Activated gamma-delta T cell treated with anti-CD3 and anti-CD28 coated beads, Interleukin-2, amount 50 U/mL, for 16 hours (primary cell): ENCODE results near the gene ATP8A2.

Experiments used
- DNase-seq: peaks from one replicate; pipeline ENCODE4 v3.0.0-alpha.2; 2020; ENCODE audit warnings: low read depth

The ATP8A2 gene

GRCh38 chr13:25384758-25385410, 13.1 kb downstream of the ATP8A2 start:
- no peak for DNase-seq

- DNase-seq = no peak
Observed at GRCh38 chr13:25391932-25392331, 20.2 kb downstream of the ATP8A2 start.

GRCh38 chr13:25394402-25395060, 22.8 kb downstream of the ATP8A2 start:
- no peak for DNase-seq

DNA sequence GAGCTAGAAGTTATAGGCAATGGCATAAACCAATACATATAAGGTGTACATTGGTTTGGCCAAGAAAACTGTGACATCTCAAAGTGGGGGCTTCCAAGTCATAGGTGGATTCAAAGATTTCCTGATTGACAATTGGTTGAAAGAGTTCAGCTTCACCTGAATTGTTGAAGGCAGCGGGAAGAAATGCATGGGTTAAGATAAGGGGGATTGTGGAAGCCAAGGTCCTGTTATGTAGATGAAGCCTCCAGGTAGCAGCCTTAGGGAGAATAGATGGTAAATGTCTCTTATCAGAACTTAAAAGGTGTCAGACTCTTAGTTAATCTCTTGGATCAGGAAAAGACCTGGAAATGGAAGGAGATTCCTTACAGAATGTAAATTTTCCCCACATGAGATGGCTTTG, 26.0 kb downstream of the ATP8A2 start:
- no peak for DNase-seq

DNA sequence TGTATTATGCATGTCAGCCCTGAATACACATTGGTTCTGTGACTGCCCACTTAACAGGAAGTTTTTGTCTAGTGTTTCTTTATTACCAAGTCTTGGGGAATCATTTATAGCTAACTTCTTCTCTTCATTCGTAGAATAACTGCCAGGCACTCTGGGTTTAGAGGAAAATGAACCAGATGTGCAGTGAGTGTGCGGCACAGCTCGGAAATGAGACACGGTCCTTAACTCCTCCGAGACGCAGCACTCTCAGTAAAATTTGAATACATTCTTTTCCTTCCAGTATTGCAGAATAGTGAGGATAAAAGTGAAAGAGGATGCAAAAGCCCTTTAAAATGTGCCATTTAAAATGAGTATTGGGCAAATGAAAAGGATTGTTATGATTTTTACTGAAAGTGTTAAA, 29.2 kb downstream of the ATP8A2 start:
- no peak for DNase-seq

GRCh38 chr13:25401958-25402357, 30.2 kb downstream of the ATP8A2 start:
- no peak for DNase-seq

- DNase-seq = no peak
Observed at GRCh38 chr13:25406377-25406776, 34.6 kb downstream of the ATP8A2 start.

DNA sequence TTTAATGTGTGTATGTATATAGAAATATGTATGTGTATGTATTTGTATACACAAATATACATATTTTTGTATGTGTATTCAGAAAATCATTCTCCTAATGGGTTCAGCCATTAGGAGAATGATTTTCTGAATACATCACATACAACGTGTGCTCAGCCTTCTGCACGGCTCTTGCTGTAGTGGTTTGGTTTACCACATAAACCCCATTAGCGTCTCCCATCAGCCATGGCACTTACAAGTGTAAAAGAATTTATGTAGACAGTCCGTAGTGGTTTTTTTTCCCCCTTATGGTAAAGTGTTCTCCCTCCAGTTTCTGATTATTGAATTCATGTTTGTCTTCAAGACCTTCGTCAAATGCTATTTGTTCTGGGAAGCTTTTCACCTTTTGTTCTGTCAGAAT, 38.2 kb downstream of the ATP8A2 start:
- no peak for DNase-seq

GRCh38 chr13:25415241-25415640, 43.5 kb downstream of the ATP8A2 start:
- DNase-seq = no peak

DNA sequence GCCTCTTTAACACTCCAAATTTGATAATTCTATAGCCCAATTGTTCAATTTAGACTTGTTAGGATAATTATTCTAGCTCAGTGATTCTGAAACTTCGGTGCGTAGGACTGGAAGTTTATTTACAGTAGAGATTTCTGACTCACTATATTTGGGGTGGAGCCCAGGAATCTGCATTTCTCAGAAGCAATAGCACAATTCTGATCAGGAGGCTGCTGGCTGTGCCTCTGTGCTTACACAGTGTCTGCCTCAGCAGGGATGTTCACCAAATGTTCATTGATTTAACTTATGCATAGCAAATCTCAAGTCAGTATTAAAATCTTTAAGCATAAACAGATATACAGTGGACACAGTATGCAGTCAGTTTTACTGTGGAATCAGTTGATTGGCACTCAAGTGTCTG, 45.8 kb downstream of the ATP8A2 start:
- DNase-seq = no peak

DNA sequence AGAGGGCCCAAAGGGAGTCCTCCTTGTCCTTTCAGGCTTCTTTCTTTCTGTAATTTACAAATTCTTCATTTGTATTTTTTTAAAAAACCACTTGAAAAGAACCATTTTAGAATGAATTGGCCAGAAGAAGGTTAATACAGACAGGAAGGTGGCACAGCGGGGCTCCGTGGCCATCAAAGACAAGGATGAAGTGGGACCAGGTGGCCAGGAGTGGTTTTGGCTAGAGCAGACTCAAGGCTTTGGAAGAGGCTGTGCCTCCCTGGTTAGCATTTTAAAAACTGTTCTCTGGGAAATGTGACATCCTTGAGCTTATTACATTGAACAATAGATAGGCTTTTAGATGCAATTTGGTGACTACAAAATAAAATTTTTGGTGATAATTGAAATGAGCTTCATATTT, 48.4 kb downstream of the ATP8A2 start:
- no peak for DNase-seq

GRCh38 chr13:25421612-25422011, 49.8 kb downstream of the ATP8A2 start:
- DNase-seq = no peak

DNA sequence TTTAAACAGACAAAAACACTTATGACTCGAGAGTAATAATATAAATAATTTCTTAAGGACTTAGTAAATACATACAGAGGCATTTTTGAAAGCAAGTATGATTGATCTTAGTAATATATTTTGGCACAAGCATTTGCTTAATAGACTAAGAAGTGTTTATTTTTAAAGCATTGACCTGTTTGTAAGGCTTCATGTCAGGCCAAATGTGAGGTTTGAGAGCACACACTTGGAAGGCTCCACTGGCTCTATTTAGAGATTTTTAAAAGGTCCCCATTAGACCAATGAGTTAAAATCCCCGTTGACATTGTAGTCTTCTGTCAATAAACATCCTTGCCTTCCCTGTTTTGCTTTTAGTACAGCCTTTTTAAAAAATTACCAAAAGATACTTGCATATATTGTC, 50.4 kb downstream of the ATP8A2 start:
- no peak for DNase-seq

- DNase-seq = no peak
Observed at GRCh38 chr13:25423831-25424230, 52.1 kb downstream of the ATP8A2 start.

- no peak for DNase-seq
Observed at GRCh38 chr13:25429466-25429865, 57.7 kb downstream of the ATP8A2 start.

DNA sequence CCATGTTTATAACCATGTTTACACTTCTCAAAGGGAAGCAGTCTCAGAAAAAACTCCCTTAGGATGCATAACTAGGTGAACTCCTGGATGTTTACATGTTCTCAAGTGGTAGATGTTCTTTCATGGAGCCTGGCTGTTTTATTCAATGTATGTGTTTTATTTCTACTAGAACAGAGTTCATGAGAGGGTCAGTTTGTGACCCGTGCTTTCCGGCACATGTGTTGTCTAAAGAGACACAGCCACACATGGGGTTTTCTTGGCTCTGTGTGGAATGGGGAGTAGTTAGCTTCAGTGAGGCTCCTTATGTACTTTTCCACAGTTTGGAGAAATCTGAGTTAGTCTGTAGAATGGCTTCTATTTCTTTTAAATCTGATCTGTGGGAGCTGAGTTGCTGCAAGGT, 60.9 kb downstream of the ATP8A2 start:
- no peak for DNase-seq

GRCh38 chr13:25440061-25440460, 68.3 kb downstream of the ATP8A2 start:
- DNase-seq = no peak

DNA sequence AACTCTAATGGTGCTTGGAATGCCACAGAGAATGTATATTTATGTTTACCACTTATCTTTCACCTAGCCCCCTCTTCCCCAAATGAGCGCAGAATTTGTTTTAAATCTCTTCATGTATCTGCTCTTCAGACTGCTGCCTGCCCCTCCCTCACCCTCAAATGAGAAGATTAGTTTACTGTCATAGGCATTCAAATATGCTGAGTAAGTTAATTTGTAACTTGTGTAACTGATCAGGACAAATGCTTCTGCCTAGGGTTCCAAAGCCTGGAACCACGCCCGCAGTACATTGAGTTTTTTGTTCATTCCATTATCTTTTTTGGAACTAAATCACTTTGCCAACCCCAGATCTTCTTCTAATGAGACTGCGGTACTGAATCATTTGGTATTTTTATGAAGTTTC, 74.5 kb downstream of the ATP8A2 start:
- DNase-seq = no peak

DNA sequence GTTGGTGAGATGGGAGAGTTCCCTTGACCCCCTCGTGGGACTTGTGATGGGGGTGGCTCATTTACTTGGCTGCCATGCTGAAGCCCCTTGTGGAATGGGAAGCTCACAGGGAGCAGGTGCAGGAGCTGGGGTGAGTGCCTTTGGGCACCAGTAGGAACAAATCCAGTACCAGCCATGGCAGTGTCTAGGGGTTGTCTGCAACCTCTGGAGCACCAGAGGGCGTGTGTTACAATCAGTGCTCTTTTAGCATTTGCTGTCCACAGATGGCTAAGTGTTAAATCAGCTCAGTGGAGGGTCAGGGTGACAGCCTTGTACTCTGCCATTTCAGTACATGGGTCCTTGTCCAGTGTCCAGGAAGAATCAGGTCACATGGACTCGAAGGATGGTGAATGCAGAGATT, 75.6 kb downstream of the ATP8A2 start:
- no peak for DNase-seq

DNA sequence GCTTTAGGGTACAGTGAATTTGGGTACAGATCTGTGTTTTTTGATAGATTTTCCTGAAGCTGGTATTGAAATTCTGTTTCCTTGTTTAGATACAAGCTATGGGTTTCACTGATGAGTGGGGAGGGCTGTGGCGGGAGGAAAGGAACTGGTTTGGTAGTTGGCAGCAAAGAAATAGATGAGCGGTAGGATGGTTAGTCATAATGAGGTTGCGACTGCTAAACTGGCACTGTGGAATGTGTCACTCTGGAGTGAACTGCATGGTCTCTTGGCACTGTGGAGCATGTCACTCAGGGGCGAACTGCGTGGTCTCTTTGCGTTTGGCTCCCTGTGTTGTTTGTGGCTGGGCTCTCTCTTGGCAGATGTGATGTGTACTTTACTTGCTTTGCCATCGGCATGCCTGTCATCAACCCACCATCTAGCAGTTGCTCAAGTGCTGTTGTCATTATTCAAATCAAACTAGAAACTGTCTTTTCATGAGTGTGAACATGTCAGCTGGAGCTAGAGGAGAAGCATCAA, 82.1 kb downstream of the ATP8A2 start:
- no peak for DNase-seq

GRCh38 chr13:25455146-25455545, 83.4 kb downstream of the ATP8A2 start:
- DNase-seq = no peak

GRCh38 chr13:25457566-25457965, 85.8 kb downstream of the ATP8A2 start:
- DNase-seq = no peak

DNA sequence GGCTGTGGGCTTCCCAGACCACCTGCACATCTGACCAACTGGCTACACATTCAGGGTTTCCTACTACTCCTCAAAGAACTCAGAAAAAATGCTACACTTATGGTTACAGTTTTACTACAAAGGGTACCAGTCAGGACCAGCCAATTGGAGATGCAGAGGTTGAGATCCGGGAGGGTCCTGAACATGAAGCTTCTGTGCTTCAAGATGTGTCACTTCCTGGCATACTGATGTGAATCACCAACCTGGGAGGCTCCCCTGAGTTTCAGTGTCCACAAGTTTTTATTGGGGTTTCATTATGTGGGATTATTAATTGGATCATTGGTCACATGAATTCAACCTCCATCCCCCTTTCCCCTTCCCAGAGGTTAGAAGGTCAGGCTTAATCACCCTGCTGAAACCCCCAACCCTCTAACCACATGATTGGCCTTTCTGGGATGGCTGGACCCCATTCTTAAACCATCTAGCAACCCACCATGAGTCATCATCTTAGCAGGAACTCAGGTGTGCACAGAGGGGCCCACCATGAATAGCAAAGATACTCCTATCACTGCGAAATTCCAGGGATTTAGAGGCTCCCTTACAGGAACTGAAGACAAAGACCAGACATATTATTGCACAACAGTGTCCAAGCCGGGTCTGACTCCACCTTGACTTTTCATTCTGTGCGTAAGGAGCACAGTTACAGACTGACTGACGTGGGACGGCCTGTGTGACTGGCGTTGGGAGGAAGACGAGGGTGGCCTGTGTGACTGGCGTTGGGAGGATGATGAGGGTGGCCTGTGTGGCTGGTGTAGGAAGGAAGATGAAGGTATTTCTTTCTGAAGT, 90.7 kb downstream of the ATP8A2 start:
- no peak for DNase-seq
